Gastrocnemius medialis (tissue), 4 donors: ENCODE results near the gene COBL. TPM values are rescaled to one million over a fixed set of nuclear protein-coding genes. Genes with fewer than 3 reads are reported as not detected.

ENCODE experiments used
- ATAC-seq, 2 donors: fragments of 150-250 bp; one replicate each; pipeline ENCODE4 v1.9.1; 2016
- DNase-seq, 2 donors: peaks; one replicate each; pipeline ENCODE4 v3.0.0-alpha.2; 2019
- H3K27ac ChIP-seq, 4 donors: fragments of 200-600 bp; sonication (generic); 1 replicate in 1 of 4; 2 replicates in 3 of 4; pipeline ENCODE4 v1.5.1; 2016 to 2018; ENCODE audit warnings: mild to moderate bottlenecking in 2 of 4, moderate library complexity in 1 of 4
- H3K27me3 ChIP-seq, 3 donors: fragments of 200-600 bp; sonication (generic) in 2 of 3; 1 replicate in 1 of 3; 2 replicates in 2 of 3; pipeline versions ENCODE4 v1.5.1 to v1.6.0; 2016 to 2019; ENCODE audit warnings: mild to moderate bottlenecking in 1 of 3, moderate library complexity in 1 of 3
- H3K36me3 ChIP-seq, 2 donors: fragments of 200-600 bp; sonication (generic) in 1 of 2; one replicate each; pipeline ENCODE4 v1.5.1; 2017 to 2018
- H3K4me1 ChIP-seq, 2 donors: fragments of 200-600 bp; sonication (generic) in 1 of 2; one replicate each; pipeline ENCODE4 v1.5.1; 2016 to 2017; ENCODE audit warnings: mild to moderate bottlenecking in 2 of 2
- H3K4me3 ChIP-seq, 4 donors: fragments of 200-600 bp; sonication (generic) in 3 of 4; 1 replicate in 1 of 4; 2 replicates in 3 of 4; pipeline ENCODE4 v1.5.1; 2016 to 2019; ENCODE audit warnings: mild to moderate bottlenecking in 2 of 4
- H3K9me3 ChIP-seq, 3 donors: fragments of 200-600 bp; sonication (generic) in 2 of 3; 1 replicate in 1 of 3; 2 replicates in 2 of 3; pipeline ENCODE4 v1.5.1; 2016 to 2019
- CTCF ChIP-seq, 5 experiments: fragments of 450-650 bp in 3 of 5; fragments of 200-600 bp in 2 of 5; sonication (generic) in 2 of 5; IDR thresholded peaks in 4 of 5; conservative IDR thresholded peaks in 1 of 5; 1 replicate in 4 of 5; 2 replicates in 1 of 5; pipeline ENCODE4 v1.5.1; 2016 to 2019; ENCODE audit warnings: antibody characterized with exemption in 5 of 5, mild to moderate bottlenecking in 3 of 5, moderate library complexity in 3 of 5
- POLR2A ChIP-seq, 2 donors: fragments of 450-650 bp; IDR thresholded peaks; one replicate each; pipeline ENCODE4 v1.6.1; 2017; ENCODE audit warnings: antibody characterized with exemption in 2 of 2, mild to moderate bottlenecking in 2 of 2, moderate library complexity in 2 of 2
- in situ Hi-C, 4 donors: fragments of 200-750 bp; cut with MboI; loops; one replicate each; pipeline versions ENCODE4 v1.15.0 to v1.8.0; 2017; ENCODE audit warnings: low sequenced_read_pairs in 4 of 4
- intact Hi-C: fragments of 100-400 bp; cut with DNase I; formaldehyde crosslinking; loops from one replicate; pipeline ENCODE4 v1.15.1; 2023; ENCODE audit warnings: low total_unique reads
- total RNA-seq, 4 donors: library from RNA; depleted of rRNA; stranded (reverse); fragments of >200 nt; gene quantifications; one replicate each; pipeline versions ENCODE4 v1.1.0 to v1.2.3, GENCODE V29; 2016

The COBL gene
- total RNA-seq, 4 donors from 2014 or later, result 82.1 to 170 (median 124) TPM

DNA sequence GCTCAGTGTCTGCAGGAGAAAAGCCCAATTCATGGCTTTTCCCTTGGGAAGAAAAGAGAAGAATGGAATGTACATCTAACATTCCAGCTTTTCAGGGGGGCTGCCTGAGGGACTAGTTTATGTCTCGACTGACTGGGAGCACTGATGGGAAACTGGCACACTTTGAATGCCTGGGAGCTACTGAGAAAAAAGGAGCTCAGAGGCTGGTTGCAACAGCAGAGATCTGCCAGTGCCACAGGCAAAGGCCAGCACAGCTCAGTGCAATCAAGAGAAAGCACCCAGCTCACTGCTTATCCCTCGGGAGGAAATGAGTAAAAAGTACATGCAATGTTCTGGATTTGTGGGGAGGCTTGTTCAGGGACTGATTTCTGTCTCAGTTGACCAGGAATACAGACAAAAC lies 226.2 kb downstream of the COBL start:
- no peak overlapping the region for H3K27ac ChIP-seq
- intact Hi-C loops (no loop called here), in situ Hi-C loops (no loop called here)
- H3K36me3 ChIP-seq, result no peaks in the 10 kb centered on the region
- no peaks in the 10 kb centered on the region for H3K9me3 ChIP-seq
- no peak for ATAC-seq
- H3K27me3 ChIP-seq, result no peaks in the 10 kb centered on the region
- DNase-seq, result no peak
- H3K4me1 ChIP-seq, result peaks cover 6 to 11% of the 10 kb centered on the region in 2 donors
- H3K4me3 ChIP-seq, result no peak overlapping the region
- no peak for TF ChIP-seq POLR2A (IDR thresholded peaks at IDR 0.05)
- no peak for TF ChIP-seq CTCF (IDR thresholded peaks at IDR 0.05 in 4 of 5, conservative IDR thresholded peaks at IDR 0.05 in 1 of 5)

DNA sequence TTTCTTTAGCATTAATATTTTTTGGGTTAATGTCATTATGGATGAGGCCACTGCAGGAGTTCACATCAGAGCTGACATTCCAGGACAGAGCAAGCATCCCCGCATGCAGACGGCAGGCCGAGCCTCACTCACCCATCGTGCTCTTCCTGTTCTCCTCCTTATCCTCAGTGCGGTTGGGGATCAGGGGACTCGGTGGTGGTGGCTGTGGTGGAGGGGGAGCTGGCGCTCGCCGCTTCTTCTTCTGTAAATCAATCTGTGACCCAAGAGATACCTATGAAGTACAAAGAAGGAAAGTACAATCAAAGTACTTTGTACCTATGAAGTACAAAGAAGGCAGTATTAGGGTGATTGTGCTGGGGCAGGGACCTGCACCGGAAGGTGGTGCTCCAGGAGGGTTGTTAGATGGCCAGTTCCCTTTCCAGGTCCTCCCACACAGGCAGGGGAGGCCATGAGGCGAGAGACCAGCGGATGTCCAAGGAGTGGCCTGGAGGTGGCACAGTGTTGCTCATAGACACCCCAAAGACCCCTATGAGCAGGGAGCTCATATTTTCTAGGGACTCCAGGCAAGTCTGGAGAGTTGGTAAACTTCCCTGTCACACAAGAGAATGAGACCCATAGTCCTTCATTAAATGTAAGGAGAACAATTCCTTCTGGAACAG lies 231.4 kb downstream of the COBL start:
- intact Hi-C loops (no loop called here), in situ Hi-C loops (no loop called here)
- Histone ChIP-seq H3K36me3 (peaks cover 0 to 13% of the 10 kb centered on the region in 2 donors), H3K27me3 (no peaks in the 10 kb centered on the region), H3K9me3 (no peaks in the 10 kb centered on the region), H3K4me3 (no peak overlapping the region), H3K4me1 (peaks cover 6 to 17% of the 10 kb centered on the region in 2 donors), H3K27ac (no peak overlapping the region)
- no peak for TF ChIP-seq CTCF (IDR thresholded peaks at IDR 0.05 in 4 of 5, conservative IDR thresholded peaks at IDR 0.05 in 1 of 5)
- no peak for TF ChIP-seq POLR2A (IDR thresholded peaks at IDR 0.05)
- DNase-seq (no peak), ATAC-seq (no peak)

GRCh38 chr7:51084121-51084520 lies 232.5 kb downstream of the COBL start:
- TF ChIP-seq CTCF (IDR thresholded peaks at IDR 0.05 in 4 of 5, conservative IDR thresholded peaks at IDR 0.05 in 1 of 5) (no peak), POLR2A (IDR thresholded peaks at IDR 0.05) (no peak)
- ATAC-seq (no peak), DNase-seq (no peak)
- H3K36me3 ChIP-seq, result peaks cover 0 to 13% of the 10 kb centered on the region in 2 donors
- H3K9me3 ChIP-seq, result no peaks in the 10 kb centered on the region
- peaks cover 6 to 18% of the 10 kb centered on the region in 2 donors for H3K4me1 ChIP-seq
- intact Hi-C loops, result no loop called here
- H3K27me3 ChIP-seq, result no peaks in the 10 kb centered on the region
- H3K27ac ChIP-seq, result no peak overlapping the region
- in situ Hi-C loops, result no loop called here
- H3K4me3 ChIP-seq, result no peak overlapping the region

GRCh38 chr7:51082940-51083533 lies 233.6 kb downstream of the COBL start:
- intact Hi-C loops (no loop called here), in situ Hi-C loops (no loop called here)
- TF ChIP-seq CTCF (IDR thresholded peaks at IDR 0.05 in 4 of 5, conservative IDR thresholded peaks at IDR 0.05 in 1 of 5), result no peak
- TF ChIP-seq POLR2A (IDR thresholded peaks at IDR 0.05), result no peak
- H3K4me1 ChIP-seq, result peaks cover 13 to 20% of the 10 kb centered on the region in 2 donors
- H3K4me3 ChIP-seq, result no peak overlapping the region
- H3K36me3 ChIP-seq, result peaks cover 0 to 13% of the 10 kb centered on the region in 2 donors
- H3K27me3 ChIP-seq, result no peaks in the 10 kb centered on the region
- DNase-seq (no peak), ATAC-seq (no peak)
- no peak overlapping the region for H3K27ac ChIP-seq
- no peaks in the 10 kb centered on the region for H3K9me3 ChIP-seq
